ENCODE data around the gene BCL2L1.
A peak's percentile ranks its signal among the peaks of the same experiment; 100 is the strongest.

The BCL2L1 gene

DNA sequence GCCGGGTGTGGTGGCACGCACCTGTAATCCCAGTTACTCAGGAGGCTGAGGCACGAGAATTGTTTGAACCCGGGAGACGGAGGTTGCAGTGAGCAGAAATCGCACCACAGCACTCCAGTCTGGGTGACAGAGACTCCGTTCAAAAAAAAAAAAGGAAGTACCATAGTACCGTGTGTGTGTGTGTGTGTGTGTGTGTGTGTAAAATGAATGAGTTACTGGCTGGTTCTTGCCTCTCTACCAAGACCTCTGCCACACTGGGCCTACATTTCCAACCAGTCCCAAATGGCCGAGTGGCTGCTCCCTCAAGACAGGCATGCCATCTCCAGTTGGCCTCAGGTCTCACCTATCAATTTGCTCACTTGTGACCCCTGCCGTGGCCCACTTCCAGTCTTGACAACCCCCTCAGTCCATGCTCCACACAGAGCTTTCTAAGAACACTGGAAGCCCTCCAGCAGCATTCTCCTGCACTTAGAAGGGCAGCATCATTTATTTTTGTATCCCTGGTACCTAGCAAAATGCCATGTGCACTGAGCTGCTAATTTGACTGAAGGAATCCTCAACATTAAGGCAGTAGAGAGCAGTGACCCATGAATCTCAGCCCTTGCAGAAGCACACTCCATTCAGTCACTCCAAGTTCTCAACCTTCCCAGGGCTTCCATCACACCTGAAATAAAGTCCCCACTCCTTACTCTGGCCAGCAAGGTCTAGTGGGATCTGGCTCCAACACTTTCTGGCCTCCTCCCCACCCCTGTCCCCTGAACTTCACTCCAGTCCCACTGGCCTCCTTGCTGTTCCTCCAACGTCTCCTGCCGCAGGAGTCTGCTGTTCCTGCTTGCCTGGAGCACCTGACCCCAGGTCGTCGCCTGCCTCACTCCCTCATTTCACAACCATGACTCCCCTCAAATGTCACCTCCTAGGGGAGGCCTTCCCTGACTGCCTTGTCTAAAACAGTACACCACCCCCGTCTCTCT, 55.1 kb downstream of the BCL2L1 start:
- TF ChIP-seq Cebpa-rat (IDR thresholded peaks at IDR 0.05): no peak
- Histone ChIP-seq H3K27ac (peak overlapping the region; percentile 56 to 83 (median 77); a peak in 21 of 22 replicates), H3K4me1 (peaks cover 89 to 93% (median 91%) of the 10 kb centered on the region in 10 experiments), H3K9ac (peak overlapping the region; percentile 50 to 72 (median 62); a peak in 17 of 22 replicates), H3K27me3 (no peaks in the 10 kb centered on the region), H3K4me3 (0 out of 20 replicates have a peak overlapping the region, but pooled peaks of 2 of the 10 experiments have one; percentile 16 to 21), H3K4me2 (peak overlapping the region; percentile 67 to 91 (median 81)), H3K9me3 (replicated peaks in 1 of 11) (no peaks in the 10 kb centered on the region), H4K20me1 (peaks cover 0 to 20% (median 0%) of the 10 kb centered on the region in 11 experiments; a peak in 3 of 22 replicates), H3K36me3 (peaks cover 23 to 62% (median 53%) of the 10 kb centered on the region in 11 experiments)

GRCh38 chr20:31666258-31667042, 56.2 kb downstream of the BCL2L1 start:
- peaks cover 92 to 95% (median 94%) of the 10 kb centered on the region in 10 experiments for H3K4me1 ChIP-seq
- peak overlapping the region in 2 of 10 experiments; percentile 16 to 21; a peak in 1 of 20 replicates for H3K4me3 ChIP-seq
- no peaks in the 10 kb centered on the region for H3K27me3 ChIP-seq
- H3K4me2 ChIP-seq: peak overlapping the region; percentile 67 to 91 (median 81)
- no peaks in the 10 kb centered on the region for H3K9me3 ChIP-seq (replicated peaks in 1 of 11)
- H3K9ac ChIP-seq: peak overlapping the region; percentile 51 to 72 (median 63); a peak in 20 of 22 replicates
- peaks cover 22 to 58% (median 48%) of the 10 kb centered on the region in 11 experiments for H3K36me3 ChIP-seq
- H4K20me1 ChIP-seq: peaks cover 0 to 17% (median 0%) of the 10 kb centered on the region in 11 experiments; a peak in 3 of 22 replicates
- TF ChIP-seq Cebpa-rat (IDR thresholded peaks at IDR 0.05): no peak
- peak overlapping the region; percentile 56 to 83 (median 77) for H3K27ac ChIP-seq

DNA sequence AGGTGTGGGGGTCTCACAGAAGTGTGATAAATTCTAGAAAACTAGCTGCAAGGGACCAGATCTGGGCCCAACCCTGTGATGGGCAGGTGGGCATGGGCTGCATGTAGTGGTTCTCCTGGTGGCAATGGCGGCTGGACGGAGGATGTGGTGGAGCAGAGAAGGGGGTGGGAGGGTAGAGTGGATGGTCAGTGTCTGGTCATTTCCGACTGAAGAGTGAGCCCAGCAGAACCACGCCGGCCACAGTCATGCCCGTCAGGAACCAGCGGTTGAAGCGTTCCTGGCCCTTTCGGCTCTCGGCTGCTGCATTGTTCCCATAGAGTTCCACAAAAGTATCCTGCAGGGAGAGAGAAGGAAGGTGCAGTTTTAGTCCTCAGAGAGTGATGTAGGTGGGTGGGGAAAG, 56.9 kb downstream of the BCL2L1 start:
- no peak for TF ChIP-seq Cebpa-rat (IDR thresholded peaks at IDR 0.05)
- Histone ChIP-seq H3K9ac (peak overlapping the region in 10 of 11 experiments; percentile 27 to 72 (median 64); a peak in 14 of 22 replicates), H3K4me2 (peak overlapping the region; percentile 67 to 91 (median 81))

GRCh38 chr20:31664696-31665354, 57.8 kb downstream of the BCL2L1 start:
- Histone ChIP-seq H3K4me2 (peak overlapping the region; percentile 67 to 91 (median 81)), H3K9ac (peak overlapping the region; percentile 27 to 69 (median 46); a peak in 17 of 22 replicates), H3K4me1 (peaks cover 77 to 85% (median 82%) of the 10 kb centered on the region in 10 experiments)

More for the DNA sequence above, 56.9 kb downstream of the BCL2L1 start:
- no peak overlapping the region; a peak in 1 of 20 replicates for H3K4me3 ChIP-seq
- peaks cover 0 to 10% (median 0%) of the 10 kb centered on the region in 11 experiments; a peak in 2 of 22 replicates for H4K20me1 ChIP-seq
- H3K27me3 ChIP-seq: no peaks in the 10 kb centered on the region
- peaks cover 86 to 94% (median 91%) of the 10 kb centered on the region in 10 experiments for H3K4me1 ChIP-seq
- H3K27ac ChIP-seq: peak overlapping the region; percentile 56 to 83 (median 77); a peak in 19 of 22 replicates
- H3K9me3 ChIP-seq (replicated peaks in 1 of 11): no peaks in the 10 kb centered on the region
- H3K36me3 ChIP-seq: peaks cover 18 to 52% (median 41%) of the 10 kb centered on the region in 11 experiments

GRCh38 chr20:31663838-31664695, 58.6 kb downstream of the BCL2L1 start:
- no peak overlapping the region for H3K4me3 ChIP-seq
- H3K9me3 ChIP-seq (replicated peaks in 1 of 11): no peaks in the 10 kb centered on the region
- peaks cover 0 to 6% (median 0%) of the 10 kb centered on the region in 11 experiments; a peak in 1 of 22 replicates for H4K20me1 ChIP-seq
- H3K4me2 ChIP-seq: peak overlapping the region; percentile 67 to 91 (median 81); a peak in 19 of 22 replicates
- TF ChIP-seq Cebpa-rat (IDR thresholded peaks at IDR 0.05): no peak
- peak overlapping the region; percentile 24 to 69 (median 46); a peak in 15 of 22 replicates for H3K9ac ChIP-seq
- no peaks in the 10 kb centered on the region for H3K27me3 ChIP-seq
- peaks cover 18 to 35% (median 27%) of the 10 kb centered on the region in 11 experiments for H3K36me3 ChIP-seq
- peak overlapping the region; percentile 38 to 83 (median 68); a peak in 18 of 22 replicates for H3K27ac ChIP-seq
- H3K4me1 ChIP-seq: peaks cover 69 to 77% (median 75%) of the 10 kb centered on the region in 10 experiments

More at GRCh38 chr20:31664696-31665354, 57.8 kb downstream of the BCL2L1 start:
- no peaks in the 10 kb centered on the region for H3K9me3 ChIP-seq (replicated peaks in 1 of 11)
- H3K36me3 ChIP-seq: peaks cover 18 to 42% (median 33%) of the 10 kb centered on the region in 11 experiments
- no peak for TF ChIP-seq Cebpa-rat (IDR thresholded peaks at IDR 0.05)
- no peaks in the 10 kb centered on the region for H3K27me3 ChIP-seq
- peak overlapping the region; percentile 41 to 83 (median 77) for H3K27ac ChIP-seq
- peaks cover 0 to 6% (median 0%) of the 10 kb centered on the region in 11 experiments; a peak in 2 of 22 replicates for H4K20me1 ChIP-seq
- no peak overlapping the region; a peak in 1 of 20 replicates for H3K4me3 ChIP-seq

DNA sequence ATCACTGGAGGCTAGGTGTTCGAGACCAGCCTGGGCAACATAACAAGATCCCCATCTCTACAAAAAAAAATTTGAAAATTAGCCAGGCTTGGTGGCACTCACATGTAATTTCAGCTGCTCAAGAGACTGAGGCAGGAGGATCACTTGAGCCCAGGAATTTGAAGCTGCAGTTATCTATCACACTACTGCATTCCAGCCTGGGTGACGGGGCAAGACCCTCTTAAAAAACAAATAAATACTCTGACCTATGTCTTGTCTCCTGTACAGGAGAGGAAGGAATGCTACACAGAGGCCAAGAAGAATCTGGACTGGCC, 59.2 kb downstream of the BCL2L1 start:
- Histone ChIP-seq H3K9ac (peak overlapping the region in 6 of 11 experiments; percentile 7 to 66 (median 60); a peak in 6 of 22 replicates), H3K36me3 (peaks cover 16 to 32% (median 27%) of the 10 kb centered on the region in 11 experiments), H3K4me1 (peaks cover 63 to 71% (median 69%) of the 10 kb centered on the region in 10 experiments), H3K9me3 (replicated peaks in 1 of 11) (no peaks in the 10 kb centered on the region), H3K4me2 (peak overlapping the region in 6 of 11 experiments; percentile 5 to 85 (median 52); a peak in 7 of 22 replicates), H4K20me1 (peaks cover 0 to 6% (median 0%) of the 10 kb centered on the region in 11 experiments; a peak in 1 of 22 replicates), H3K27me3 (no peaks in the 10 kb centered on the region), H3K4me3 (no peak overlapping the region), H3K27ac (peak overlapping the region in 9 of 11 experiments; percentile 3 to 83 (median 57); a peak in 13 of 22 replicates)
- TF ChIP-seq Cebpa-rat (IDR thresholded peaks at IDR 0.05): no peak

- H3K9ac ChIP-seq: peak overlapping the region in 8 of 11 experiments; percentile 2 to 49 (median 46); a peak in 9 of 22 replicates
Measured at GRCh38 chr20:31662372-31662854, 60.3 kb downstream of the BCL2L1 start.

More at GRCh38 chr20:31662372-31662854, 60.3 kb downstream of the BCL2L1 start:
- Histone ChIP-seq H3K4me1 (peaks cover 53 to 61% (median 58%) of the 10 kb centered on the region in 10 experiments), H3K27me3 (no peaks in the 10 kb centered on the region), H4K20me1 (peaks cover 0 to 6% (median 0%) of the 10 kb centered on the region in 11 experiments; a peak in 1 of 22 replicates), H3K9me3 (replicated peaks in 1 of 11) (no peaks in the 10 kb centered on the region), H3K4me3 (no peak overlapping the region), H3K27ac (peak overlapping the region in 9 of 11 experiments; percentile 9 to 64 (median 34); a peak in 15 of 22 replicates), H3K4me2 (peak overlapping the region; percentile 53 to 87 (median 75)), H3K36me3 (peaks cover 16 to 30% (median 27%) of the 10 kb centered on the region in 11 experiments)
- TF ChIP-seq Cebpa-rat (IDR thresholded peaks at IDR 0.05): no peak

All from BLaER1 treated with 17β-estradiol and CSF1 and Interleukin-3, amounts not matched to agents 10 nM and 100 nM (cell line).